Liver (tissue), 3 donors: ENCODE data around the gene ARHGEF35.
"Not testable (repeated sequence)": the region's sequence is repeated elsewhere in the genome, so short reads cannot be mapped to it uniquely, and the experiment has no call there.

Source experiments
- CTCF ChIP-seq: fragments of 150-350 bp; IDR thresholded peaks from 2 replicates; pipeline ENCODE4 v1.5.1; 2017; ENCODE audit warnings: improper control_type of control experiment, low read depth, low read length; ENCODE audit not compliant: missing input control
- JUND ChIP-seq, 2 donors: IDR thresholded peaks; 2 replicates each; pipeline ENCODE4 v1.6.1; 2016; ENCODE audit warnings: antibody characterized with exemption in 2 of 2
- RAD21 ChIP-seq, 2 donors: IDR thresholded peaks; 2 replicates each; pipeline ENCODE4 v1.6.1; 2016; ENCODE audit warnings: antibody characterized with exemption in 2 of 2, mild to moderate bottlenecking in 2 of 2
- SP1 ChIP-seq: IDR thresholded peaks from 2 replicates; pipeline ENCODE4 v1.6.1; 2018; ENCODE audit warnings: antibody characterized with exemption, mild to moderate bottlenecking
- YY1 ChIP-seq: IDR thresholded peaks from 2 replicates; pipeline ENCODE4 v1.6.1; 2016; ENCODE audit warnings: antibody characterized with exemption, mild to moderate bottlenecking
- ZBTB33 ChIP-seq: IDR thresholded peaks from 2 replicates; pipeline ENCODE4 v1.6.1; 2016; ENCODE audit warnings: antibody characterized with exemption
- TF ChIP-seq, protein P1 (sequence below): IDR thresholded peaks from 2 replicates; pipeline ENCODE4 v1.6.1; 2016; ENCODE audit warnings: antibody characterized with exemption, mild to moderate bottlenecking
- donor health status: healthy.
- donor health status: healthy.

DNA sequence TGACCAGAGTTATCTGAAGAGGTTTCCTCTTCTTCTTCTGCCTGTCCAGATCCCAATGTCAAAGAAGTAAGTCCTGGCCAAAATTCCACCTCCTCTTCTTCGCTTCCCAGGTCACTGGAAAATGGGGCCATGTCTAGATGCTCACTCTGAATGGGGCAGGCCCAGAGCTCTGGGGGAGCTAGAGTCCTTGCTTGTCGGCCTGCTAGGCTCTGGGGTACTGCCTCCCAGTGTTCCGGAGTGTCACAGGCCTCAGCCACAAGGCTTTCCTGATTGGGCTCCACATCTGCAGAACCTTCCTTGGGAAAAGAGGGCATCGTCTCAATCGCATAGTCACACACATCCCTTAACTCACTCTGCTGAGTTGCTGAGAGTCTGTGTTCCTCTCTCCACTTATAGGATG lies 7.8 kb downstream of the ARHGEF35 start:
- TF ChIP-seq CTCF; JUND (IDR thresholded peaks at IDR 0.05); RAD21 (IDR thresholded peaks at IDR 0.05); YY1; SP1; ZBTB33: not testable (repeated sequence)
- TF ChIP-seq, protein P1, sequence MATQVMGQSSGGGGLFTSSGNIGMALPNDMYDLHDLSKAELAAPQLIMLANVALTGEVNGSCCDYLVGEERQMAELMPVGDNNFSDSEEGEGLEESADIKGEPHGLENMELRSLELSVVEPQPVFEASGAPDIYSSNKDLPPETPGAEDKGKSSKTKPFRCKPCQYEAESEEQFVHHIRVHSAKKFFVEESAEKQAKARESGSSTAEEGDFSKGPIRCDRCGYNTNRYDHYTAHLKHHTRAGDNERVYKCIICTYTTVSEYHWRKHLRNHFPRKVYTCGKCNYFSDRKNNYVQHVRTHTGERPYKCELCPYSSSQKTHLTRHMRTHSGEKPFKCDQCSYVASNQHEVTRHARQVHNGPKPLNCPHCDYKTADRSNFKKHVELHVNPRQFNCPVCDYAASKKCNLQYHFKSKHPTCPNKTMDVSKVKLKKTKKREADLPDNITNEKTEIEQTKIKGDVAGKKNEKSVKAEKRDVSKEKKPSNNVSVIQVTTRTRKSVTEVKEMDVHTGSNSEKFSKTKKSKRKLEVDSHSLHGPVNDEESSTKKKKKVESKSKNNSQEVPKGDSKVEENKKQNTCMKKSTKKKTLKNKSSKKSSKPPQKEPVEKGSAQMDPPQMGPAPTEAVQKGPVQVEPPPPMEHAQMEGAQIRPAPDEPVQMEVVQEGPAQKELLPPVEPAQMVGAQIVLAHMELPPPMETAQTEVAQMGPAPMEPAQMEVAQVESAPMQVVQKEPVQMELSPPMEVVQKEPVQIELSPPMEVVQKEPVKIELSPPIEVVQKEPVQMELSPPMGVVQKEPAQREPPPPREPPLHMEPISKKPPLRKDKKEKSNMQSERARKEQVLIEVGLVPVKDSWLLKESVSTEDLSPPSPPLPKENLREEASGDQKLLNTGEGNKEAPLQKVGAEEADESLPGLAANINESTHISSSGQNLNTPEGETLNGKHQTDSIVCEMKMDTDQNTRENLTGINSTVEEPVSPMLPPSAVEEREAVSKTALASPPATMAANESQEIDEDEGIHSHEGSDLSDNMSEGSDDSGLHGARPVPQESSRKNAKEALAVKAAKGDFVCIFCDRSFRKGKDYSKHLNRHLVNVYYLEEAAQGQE, result not testable (repeated sequence)
